SK-N-MC (cell line): ENCODE results near the gene BCDIN3D.

Experiments
- EZH2 ChIP-seq: fragments of 200-600 bp; sonication (generic); IDR thresholded peaks from one replicate; pipeline ENCODE4 v1.6.1; 2017; ENCODE audit warnings: antibody characterized with exemption
- POLR2AphosphoS5 ChIP-seq: IDR thresholded peaks from 2 replicates; pipeline ENCODE4 v1.6.1; 2012; ENCODE audit warnings: mild to moderate bottlenecking, low read depth, low read length, borderline replicate concordance

- TF ChIP-seq POLR2AphosphoS5 (no peak), EZH2 (no peak)
Measured at GRCh38 chr12:49843876-49844437, 1.1 kb upstream of the BCDIN3D start.
